Stimulated activated CD4-positive, alpha-beta T cell treated with anti-CD3 and anti-CD28 coated beads, Interleukin-4, amount 100 ng/mL, for 4 hours (primary cell): Measurements from ENCODE around the gene TXNRD3.
A peak's percentile ranks its signal among the peaks of the same experiment; 100 is the strongest.

Source experiments
- DNase-seq, 2 experiments: peaks; one replicate each; pipeline ENCODE4 v3.0.0-alpha.2; 2020

Gene TXNRD3

DNA sequence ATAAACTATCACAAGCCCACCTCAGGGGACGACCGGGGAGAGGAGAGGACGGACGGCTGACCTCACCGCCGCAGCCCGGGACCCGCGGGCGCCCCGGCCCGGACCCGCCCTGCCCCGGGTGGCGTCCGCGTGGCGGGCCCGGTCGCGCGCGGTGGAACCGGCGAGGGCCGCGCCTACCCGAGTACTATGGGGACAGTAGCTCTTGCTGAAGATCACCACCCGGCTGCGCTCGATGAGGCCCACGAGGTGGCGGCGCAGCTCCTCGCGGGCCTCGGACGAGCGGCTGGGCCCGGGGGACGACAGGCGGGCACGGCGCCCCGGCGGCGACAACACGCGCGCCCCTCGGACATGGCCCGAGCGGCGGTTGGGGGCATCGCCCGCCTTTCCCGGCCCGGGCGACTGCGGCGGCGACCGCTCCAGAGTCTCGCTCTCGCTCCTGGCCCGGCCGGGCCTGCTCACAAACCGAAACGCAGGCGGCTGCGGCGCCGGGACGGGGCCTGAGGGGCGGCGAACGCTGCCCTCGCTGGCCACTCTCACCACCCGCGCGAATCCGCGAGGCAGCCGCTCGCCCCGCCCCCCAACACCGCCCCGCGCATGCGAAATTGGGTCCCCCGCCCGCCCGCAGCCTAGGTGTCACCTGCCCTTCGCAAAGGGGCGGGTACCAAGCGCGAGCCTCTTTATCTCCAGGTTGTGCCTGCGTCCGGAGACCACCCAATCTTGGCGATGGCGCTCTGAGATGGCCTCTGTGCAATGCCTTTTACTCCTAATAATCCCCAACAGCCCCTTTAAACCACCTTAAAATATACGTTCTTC lies at the start of gene TXNRD3:
TSS of gene TXNRD3 (minus strand) at position 554 of the 813 bp plus-strand sequence.
- peak; percentile 79 to 86 for DNase-seq

DNA sequence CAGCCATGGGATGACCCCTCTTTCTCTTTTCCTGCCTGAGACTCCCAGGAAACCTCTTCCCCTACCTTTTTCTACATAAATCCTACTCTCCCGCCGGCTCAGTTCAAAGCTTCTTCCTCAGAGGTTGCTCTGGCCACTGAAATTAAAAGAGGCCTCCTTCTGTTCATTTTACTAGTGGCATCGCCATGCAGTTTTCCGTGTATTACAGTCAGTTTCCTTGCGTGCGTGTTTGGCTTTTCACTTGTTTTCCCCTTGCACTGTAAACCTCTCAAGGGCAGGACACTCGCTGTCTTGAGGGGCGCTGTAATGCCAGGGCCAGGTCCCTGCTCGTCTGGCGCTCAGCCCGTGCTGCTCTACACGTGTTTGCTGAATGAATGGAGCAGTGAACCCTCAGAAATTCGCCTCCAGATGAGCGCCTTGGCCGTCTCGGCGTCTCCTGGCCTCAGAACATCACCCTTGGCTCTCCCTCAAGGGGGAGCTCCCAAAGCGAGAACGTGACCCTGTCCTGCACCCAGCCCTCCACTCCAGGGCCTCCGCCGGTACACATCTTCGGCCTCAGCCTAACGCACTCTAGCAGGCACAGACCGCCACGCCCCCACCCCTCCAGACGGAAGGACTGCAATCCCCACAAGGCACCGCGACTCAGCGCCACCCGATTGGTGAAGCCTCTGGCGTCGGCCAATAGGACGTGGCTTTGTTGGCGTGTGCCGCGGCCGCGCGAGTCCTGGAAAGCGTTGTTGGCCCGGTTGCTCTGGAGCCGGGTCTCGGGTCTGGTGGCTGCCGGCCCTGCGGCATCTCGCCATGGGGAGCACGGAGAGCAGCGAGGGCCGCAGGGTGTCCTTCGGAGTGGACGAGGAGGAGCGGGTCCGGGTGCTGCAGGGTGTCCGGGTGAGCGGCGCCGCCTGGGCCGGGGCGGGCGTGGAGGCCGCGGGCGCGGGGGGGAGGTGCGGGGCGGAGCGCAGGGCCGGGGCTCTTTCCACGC lies 48.9 kb upstream of the TXNRD3 start, which contains the start of gene CHCHD6:
TSS of gene CHCHD6 (plus strand) at position 729 of the 982 bp plus-strand sequence. CDS start at position 802, 73 bp downstream.
- peak; percentile 96 to 97 for DNase-seq

- DNase-seq: no peak
These were observed 44.1 kb upstream of the TXNRD3 start for GRCh38 chr3:126699011-126699410.

DNA sequence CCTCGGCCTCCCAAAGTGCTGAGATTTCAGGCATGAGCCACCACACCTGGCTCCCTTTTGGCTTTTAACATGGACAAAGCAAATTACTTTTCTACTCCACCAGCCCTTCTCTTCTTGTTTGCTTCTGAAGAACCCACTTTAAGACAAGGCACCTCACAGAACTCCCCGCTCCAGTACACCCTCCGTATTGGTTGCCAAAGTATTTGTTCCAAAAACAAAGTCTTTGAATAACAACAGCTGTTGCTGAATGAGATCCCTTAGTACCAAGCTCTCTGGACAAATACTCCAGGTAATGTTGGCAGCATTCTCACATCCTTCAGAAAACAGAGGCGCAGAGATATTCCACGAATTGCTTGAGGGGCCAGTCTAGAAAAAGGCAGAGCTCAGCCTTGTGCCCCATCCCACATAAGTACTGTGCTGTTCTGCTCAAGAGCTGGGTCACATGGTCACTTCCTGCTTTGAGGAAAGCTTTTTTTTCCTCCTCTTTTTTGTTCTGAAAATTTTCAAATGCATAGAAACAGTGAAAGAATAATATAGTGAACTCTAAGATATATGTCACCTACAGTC lies 41.9 kb upstream of the TXNRD3 start:
- no peak for DNase-seq

GRCh38 chr3:126693921-126694320 lies 39.0 kb upstream of the TXNRD3 start:
- no peak for DNase-seq

GRCh38 chr3:126692858-126693257 lies 37.9 kb upstream of the TXNRD3 start:
- DNase-seq: no peak

DNA sequence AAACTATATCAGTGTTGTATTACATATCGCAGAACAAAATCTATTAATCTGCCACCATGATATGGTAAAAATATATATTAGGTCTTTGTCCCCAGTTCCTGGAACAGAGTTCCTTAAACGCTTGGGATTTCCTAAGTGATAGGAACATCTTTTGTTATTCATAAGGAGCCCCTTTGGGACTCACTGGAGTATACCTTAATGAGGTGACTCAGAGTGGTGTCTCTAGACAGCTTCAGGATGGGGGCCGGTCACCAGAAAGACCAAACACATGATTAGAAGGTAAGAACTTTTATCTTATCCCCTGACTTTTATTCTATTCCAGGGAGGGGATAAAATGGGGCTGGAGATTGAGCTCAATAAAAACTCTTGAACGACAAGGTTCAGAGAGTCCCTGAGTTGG lies 36.8 kb upstream of the TXNRD3 start:
- DNase-seq: no peak

GRCh38 chr3:126685493-126685892 lies 30.6 kb upstream of the TXNRD3 start:
- no peak for DNase-seq

DNA sequence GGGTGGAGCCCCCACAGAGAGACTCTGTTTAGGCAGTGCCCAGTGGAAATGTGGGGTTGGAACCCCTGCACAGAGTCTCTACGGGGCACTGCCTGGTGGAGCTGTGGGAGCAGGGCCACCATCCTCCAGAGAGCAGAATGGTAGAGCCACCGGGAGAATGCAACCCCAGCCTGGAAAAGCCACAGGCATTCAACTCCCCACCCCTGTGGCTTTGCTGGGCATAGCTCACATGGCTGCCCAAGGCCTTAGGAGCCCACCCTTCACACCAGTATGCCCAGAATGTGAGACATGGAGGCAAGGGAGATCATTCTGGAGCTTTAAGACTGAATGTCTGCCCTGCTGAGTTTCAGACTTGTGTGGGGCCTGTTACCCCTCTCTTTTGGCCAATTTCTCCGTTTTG lies 30.1 kb upstream of the TXNRD3 start:
- DNase-seq: no peak

DNA sequence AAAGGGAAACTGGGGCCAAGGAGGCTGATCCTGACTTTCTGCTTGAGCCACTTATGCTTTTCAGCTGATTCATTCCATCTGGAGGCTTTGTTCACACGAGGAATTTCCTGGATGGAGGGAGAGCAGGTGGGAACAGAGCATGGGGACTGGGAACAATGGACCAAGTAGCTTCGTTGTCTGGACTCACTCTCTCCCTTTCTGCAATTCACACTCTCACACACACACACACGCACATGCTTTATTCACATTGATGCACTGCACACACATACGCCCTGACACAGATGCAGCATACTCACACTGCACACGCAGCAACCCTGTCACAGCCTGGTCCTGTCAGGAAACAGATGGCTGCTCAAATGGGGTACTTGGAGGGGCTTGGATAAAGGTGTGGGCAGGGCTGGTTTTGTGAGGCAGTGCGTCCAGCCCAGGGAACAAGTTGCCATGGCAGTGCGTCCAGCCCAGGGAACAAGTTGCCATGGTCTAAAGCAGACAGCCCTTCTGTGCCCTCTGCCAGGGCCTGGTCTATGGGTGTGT lies 29.4 kb upstream of the TXNRD3 start:
- no peak for DNase-seq

- no peak for DNase-seq
These were observed 28.1 kb upstream of the TXNRD3 start for GRCh38 chr3:126683069-126683468.

GRCh38 chr3:126682009-126682408 lies 27.1 kb upstream of the TXNRD3 start:
- DNase-seq: no peak

DNA sequence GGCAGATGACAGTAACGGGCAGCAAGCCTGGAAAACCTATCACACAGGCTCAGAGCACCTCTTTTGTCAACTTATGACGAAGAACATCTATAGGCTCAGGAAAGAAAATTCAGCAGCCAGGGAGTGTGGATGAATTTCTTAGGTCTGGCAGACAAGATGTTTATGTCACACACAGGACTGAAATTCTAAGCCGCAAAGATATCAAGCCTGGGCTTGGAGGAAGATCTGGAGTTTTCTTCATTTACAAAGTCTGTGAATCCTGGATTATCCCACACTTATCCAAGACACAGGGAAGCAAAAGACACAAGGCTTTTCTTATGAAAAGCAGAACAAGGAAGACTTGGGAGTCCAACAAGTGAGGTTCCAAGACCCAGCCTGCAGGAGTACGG lies 25.7 kb upstream of the TXNRD3 start:
- no peak for DNase-seq

DNA sequence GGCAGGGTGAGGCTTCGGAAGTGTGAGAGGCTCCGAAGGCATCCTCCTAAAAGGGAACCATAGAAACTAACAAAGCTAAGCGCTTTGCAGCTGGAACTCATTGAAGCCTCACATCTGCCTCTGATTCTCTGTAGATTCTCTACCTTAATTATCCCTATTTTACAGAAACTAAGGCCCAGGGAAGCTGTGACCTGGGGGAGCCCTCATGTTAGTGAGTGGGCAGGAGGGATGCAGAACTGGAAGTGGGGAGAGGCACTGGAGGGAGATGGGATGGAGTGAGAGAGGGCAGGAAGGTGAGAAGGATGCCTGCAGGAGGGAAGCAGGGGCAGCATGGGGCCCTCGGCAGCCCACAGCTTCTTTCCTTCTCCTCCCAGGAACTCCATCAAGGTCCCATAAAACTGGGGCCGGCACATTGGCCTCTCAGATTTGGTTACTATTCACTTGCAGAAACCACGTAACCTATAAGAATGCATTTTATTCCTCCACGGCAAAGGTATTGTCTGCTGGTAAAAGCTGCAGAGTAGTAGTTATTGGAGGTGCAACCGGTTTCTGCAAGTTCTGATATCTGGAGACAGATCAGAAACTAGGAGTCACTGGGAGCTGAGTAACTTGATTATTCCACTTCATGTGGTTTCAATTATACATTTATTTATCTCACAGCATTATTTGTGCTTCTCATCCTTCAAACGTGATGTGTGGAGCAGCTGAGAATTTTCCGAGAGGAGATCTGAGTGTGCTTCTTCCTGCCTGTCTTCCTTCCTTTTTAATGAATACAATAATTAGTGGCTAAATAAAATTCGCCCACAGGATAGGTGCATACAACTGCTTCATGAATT lies 25.1 kb upstream of the TXNRD3 start:
- DNase-seq: no peak

GRCh38 chr3:126679318-126679751 lies 24.4 kb upstream of the TXNRD3 start:
- DNase-seq: peak; percentile 65 to 79

GRCh38 chr3:126678693-126679317 lies 23.9 kb upstream of the TXNRD3 start:
- DNase-seq: no peak

GRCh38 chr3:126677862-126678503 lies 23.1 kb upstream of the TXNRD3 start:
- DNase-seq: no peak

GRCh38 chr3:126676919-126677705 lies 22.2 kb upstream of the TXNRD3 start:
- no peak for DNase-seq

DNA sequence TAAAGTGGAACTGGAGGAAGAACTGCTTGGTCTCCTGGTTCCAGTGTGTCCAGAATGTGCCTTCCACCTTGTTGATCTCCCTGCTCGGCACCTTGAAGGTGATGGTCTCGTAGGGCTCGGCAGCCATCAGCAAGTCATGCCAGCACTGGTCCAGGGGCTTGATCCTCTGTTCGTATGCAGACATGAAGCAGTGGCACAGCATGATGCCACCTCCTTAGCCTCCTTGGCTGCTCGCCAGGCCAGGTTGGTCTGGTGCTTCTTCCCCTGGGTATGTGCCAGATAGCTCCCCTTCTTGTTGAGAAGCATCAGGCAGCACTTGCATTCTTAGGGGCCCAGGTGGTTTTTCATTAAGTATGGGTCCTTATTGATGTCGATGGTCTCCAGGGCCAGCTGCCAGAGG lies 17.8 kb upstream of the TXNRD3 start:
- DNase-seq: no peak

GRCh38 chr3:126672340-126672739 lies 17.4 kb upstream of the TXNRD3 start:
- DNase-seq: no peak
